ENCODE measurements around the gene LRP1B. TPM values are rescaled to one million over a fixed set of nuclear protein-coding genes. Genes with fewer than 3 reads are reported as not detected.

LRP1B gene
- total RNA-seq, 4 donors from 2014 or later: 37.1 to 82.7 (median 50.9) TPM

DNA sequence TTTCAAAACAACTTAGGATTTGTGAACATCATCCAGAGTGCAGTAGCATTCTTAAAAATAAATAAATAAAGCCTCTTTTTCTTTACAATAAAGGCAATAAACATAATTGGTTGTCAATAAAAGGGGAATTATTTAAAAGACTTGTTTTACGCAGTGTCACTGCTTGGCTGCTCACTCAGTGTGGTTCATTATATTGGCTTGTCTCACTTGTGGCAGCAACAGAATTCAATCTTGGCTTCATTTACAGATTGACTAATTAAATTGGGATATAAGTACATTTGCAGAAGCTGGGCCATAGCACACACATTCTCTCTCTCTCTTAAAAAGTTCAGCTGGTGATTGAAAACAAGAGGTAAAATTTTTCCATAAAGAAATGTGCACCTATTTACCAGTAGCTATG is 1027.6 kb downstream of the LRP1B start:
- 53 to 60% methylated on average over 1 of the region's 1 CpG for WGBS, 2 donors
- intact Hi-C loops (cut with DNase I): no loop called here
- Histone ChIP-seq H3K27me3 (no peaks in the 10 kb centered on the region), H3K36me3 (no peaks in the 10 kb centered on the region), H3K4me3 (replicated peaks in 1 of 3) (no peak overlapping the region), H3K4me1 (no peaks in the 10 kb centered on the region), H3K9me3 (no peaks in the 10 kb centered on the region), H3K27ac (no peak overlapping the region)
- DNase-seq: no peak
- no peak for TF ChIP-seq POLR2A (IDR thresholded peaks at IDR 0.05)
- TF ChIP-seq, protein P1, sequence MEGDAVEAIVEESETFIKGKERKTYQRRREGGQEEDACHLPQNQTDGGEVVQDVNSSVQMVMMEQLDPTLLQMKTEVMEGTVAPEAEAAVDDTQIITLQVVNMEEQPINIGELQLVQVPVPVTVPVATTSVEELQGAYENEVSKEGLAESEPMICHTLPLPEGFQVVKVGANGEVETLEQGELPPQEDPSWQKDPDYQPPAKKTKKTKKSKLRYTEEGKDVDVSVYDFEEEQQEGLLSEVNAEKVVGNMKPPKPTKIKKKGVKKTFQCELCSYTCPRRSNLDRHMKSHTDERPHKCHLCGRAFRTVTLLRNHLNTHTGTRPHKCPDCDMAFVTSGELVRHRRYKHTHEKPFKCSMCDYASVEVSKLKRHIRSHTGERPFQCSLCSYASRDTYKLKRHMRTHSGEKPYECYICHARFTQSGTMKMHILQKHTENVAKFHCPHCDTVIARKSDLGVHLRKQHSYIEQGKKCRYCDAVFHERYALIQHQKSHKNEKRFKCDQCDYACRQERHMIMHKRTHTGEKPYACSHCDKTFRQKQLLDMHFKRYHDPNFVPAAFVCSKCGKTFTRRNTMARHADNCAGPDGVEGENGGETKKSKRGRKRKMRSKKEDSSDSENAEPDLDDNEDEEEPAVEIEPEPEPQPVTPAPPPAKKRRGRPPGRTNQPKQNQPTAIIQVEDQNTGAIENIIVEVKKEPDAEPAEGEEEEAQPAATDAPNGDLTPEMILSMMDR (IDR thresholded peaks at IDR 0.05): no peak

DNA sequence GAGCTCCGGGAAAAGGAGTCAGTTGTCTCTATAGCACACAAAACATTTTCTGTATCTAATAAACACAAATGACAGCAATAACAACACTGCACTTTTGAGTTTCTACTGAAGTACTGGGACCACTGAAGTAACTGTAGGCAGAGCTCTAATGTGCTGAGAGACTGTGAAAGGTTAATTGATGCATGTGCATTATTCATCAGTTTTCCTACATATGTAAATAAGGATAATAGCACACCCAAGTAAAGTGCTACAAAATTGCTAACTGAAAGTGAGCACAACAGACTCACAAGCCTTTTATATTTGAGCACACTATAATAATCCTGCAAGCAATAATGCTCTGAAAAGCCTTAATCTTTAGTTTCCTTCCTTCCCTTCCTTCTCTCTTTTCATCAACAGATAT is 1051.6 kb downstream of the LRP1B start:
- TF ChIP-seq POLR2A (IDR thresholded peaks at IDR 0.05): no peak
- TF ChIP-seq, protein P1 (IDR thresholded peaks at IDR 0.05): no peak
- no peak for DNase-seq
- H3K27me3 ChIP-seq: no peaks in the 10 kb centered on the region
- H3K27ac ChIP-seq: no peak overlapping the region
- no peaks in the 10 kb centered on the region for H3K9me3 ChIP-seq
- no peak overlapping the region for H3K4me3 ChIP-seq (replicated peaks in 1 of 3)
- intact Hi-C loops (cut with DNase I): no loop called here
- H3K4me1 ChIP-seq: no peaks in the 10 kb centered on the region
- H3K36me3 ChIP-seq: no peaks in the 10 kb centered on the region
- 66 to 73% methylated on average over 1 of the region's 1 CpG for WGBS, 2 donors

DNA sequence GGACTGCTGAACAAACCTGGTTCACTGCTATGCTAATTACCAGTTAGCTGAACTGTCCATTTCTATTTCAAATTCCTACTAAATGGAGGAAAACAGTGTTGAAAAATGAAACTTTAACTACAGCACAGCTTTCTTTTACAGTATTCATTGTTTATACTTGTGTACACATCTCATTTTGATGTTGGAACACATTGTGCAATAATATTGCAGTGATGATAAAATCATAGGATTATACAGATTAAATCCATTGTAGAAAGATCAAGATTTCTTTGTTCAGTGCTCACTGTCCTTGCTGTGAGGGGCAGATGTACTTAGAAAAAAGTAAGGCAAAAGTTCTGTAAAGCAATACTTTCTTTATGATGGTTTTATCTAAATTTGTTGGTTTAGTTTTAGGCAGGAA is 1055.1 kb downstream of the LRP1B start:
- Histone ChIP-seq H3K36me3 (no peaks in the 10 kb centered on the region), H3K9me3 (no peaks in the 10 kb centered on the region), H3K27me3 (no peaks in the 10 kb centered on the region), H3K4me1 (no peaks in the 10 kb centered on the region), H3K4me3 (replicated peaks in 1 of 3) (no peak overlapping the region), H3K27ac (no peak overlapping the region)
- intact Hi-C loops (cut with DNase I): no loop called here
- TF ChIP-seq, protein P1 (IDR thresholded peaks at IDR 0.05): no peak
- no peak for DNase-seq

DNA sequence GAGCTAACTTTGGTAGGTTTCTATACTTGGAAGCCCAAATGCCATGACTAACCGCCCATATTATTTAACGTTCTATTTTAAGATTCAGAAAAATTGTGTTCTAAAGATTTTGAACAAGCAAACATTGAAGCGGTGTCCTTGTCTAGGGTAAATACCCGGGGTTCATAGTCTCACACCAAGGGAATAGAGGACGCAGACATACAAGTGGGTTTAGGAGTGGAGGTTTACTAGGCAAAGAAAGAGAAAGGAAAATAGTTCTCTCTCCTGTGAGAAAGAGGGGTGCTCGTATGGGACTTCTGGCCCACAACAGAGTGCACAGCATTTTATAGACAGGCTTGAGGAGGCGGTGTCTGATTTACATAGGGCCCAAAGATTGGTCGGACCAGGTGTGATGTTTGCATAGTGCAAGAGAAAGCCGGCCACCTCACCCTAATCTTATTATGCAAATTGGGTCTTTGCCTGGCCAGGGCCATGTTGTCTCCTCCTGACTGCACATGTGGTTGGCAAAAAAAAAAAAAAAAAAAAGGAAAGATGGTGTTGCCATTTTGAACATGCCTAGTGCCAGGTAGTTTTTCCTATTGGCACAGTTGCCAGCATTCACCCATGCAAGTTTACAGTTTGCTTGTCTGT is 1062.6 kb downstream of the LRP1B start:
- H3K9me3 ChIP-seq: no peaks in the 10 kb centered on the region
- no peak overlapping the region for H3K27ac ChIP-seq
- no peaks in the 10 kb centered on the region for H3K36me3 ChIP-seq
- intact Hi-C loops (cut with DNase I): no loop called here
- peaks cover 0 to under 1% of the 10 kb centered on the region in 2 donors for H3K4me1 ChIP-seq
- 90 to 91% methylated on average over 9 of the region's 9 CpGs for WGBS, 2 donors
- TF ChIP-seq POLR2A (IDR thresholded peaks at IDR 0.05): no peak
- TF ChIP-seq, protein P1 (IDR thresholded peaks at IDR 0.05): no peak
- no peak overlapping the region for H3K4me3 ChIP-seq (replicated peaks in 1 of 3)
- DNase-seq: no peak
- H3K27me3 ChIP-seq: no peaks in the 10 kb centered on the region

DNA sequence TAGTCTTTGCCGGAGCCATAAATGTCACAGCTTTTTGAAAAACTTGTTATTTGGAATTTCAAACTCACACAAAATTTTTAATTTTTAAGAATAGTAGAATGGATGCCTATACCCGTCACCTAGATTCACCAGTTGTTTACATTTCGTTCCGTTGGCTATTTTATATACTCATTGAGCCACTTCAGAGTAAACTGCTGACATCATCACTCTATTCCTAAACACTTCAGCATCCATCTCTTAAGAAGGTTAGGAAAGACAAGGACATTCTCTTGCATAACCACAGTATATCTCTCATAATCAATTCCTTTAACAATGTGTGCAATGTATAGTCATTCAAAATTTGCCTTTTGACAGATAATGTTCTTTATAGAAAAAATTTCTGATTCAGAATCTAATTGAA is 1065.8 kb downstream of the LRP1B start:
- 76 to 77% methylated on average over 4 of the region's 4 CpGs for WGBS, 2 donors
- intact Hi-C loops (cut with DNase I): no loop called here
- Histone ChIP-seq H3K4me1 (peaks cover 0 to 3% of the 10 kb centered on the region in 2 donors), H3K27ac (no peak overlapping the region), H3K27me3 (no peaks in the 10 kb centered on the region), H3K36me3 (no peaks in the 10 kb centered on the region), H3K4me3 (replicated peaks in 1 of 3) (no peak overlapping the region), H3K9me3 (no peaks in the 10 kb centered on the region)
- no peak for TF ChIP-seq POLR2A (IDR thresholded peaks at IDR 0.05)
- TF ChIP-seq, protein P1 (IDR thresholded peaks at IDR 0.05): no peak
- DNase-seq: no peak

All from thyroid gland (tissue), 4 donors.